Putamen (tissue), 1 donor: Measurements from ENCODE around the gene ERGIC2.
"Not testable (repeated sequence)": the region's sequence is repeated elsewhere in the genome, so short reads cannot be mapped to it uniquely, and the experiment has no call there.

Source experiments
- DNase-seq: peaks from one replicate; pipeline ENCODE4 v3.0.0-alpha.2; 2016; ENCODE audit warnings: low spot score

ERGIC2 gene

GRCh38 chr12:29380536-29381523 is at the start of gene ERGIC2:
ERGIC2 (minus strand) TSS chr12:29381172; CDS start chr12:29371633, 9,539 bp downstream.
- DNase-seq, result peak; percentile 95

- DNase-seq, result no peak
These were observed 49.7 kb upstream of the ERGIC2 start for GRCh38 chr12:29430716-29431044.

GRCh38 chr12:29429999-29430715 is 49.2 kb upstream of the ERGIC2 start:
- DNase-seq, result no peak

GRCh38 chr12:29428633-29429032 is 47.7 kb upstream of the ERGIC2 start:
- DNase-seq, result no peak

- no peak for DNase-seq
These were observed 47.0 kb upstream of the ERGIC2 start for GRCh38 chr12:29427964-29428363.

GRCh38 chr12:29426498-29426897 is 45.5 kb upstream of the ERGIC2 start:
- no peak for DNase-seq

- DNase-seq, result no peak
These were observed 44.8 kb upstream of the ERGIC2 start for GRCh38 chr12:29425722-29426121.

- no peak for DNase-seq
These were observed 35.8 kb upstream of the ERGIC2 start for GRCh38 chr12:29416748-29417147.

- DNase-seq, result no peak
These were observed 34.1 kb upstream of the ERGIC2 start for GRCh38 chr12:29415111-29415510.

GRCh38 chr12:29414368-29414767 is 33.4 kb upstream of the ERGIC2 start:
- DNase-seq, result no peak

- DNase-seq, result no peak
These were observed 24.6 kb upstream of the ERGIC2 start for GRCh38 chr12:29405561-29405960.

GRCh38 chr12:29403991-29404390 is 23.0 kb upstream of the ERGIC2 start:
- DNase-seq, result no peak

- DNase-seq, result no peak
These were observed 21.5 kb upstream of the ERGIC2 start for GRCh38 chr12:29402437-29402836.

GRCh38 chr12:29398495-29398894 is 17.5 kb upstream of the ERGIC2 start:
- DNase-seq, result no peak

GRCh38 chr12:29396774-29397173 is 15.8 kb upstream of the ERGIC2 start:
- DNase-seq, result no peak

GRCh38 chr12:29395356-29395755 is 14.4 kb upstream of the ERGIC2 start:
- no peak for DNase-seq

GRCh38 chr12:29390419-29390818 is 9.4 kb upstream of the ERGIC2 start:
- not testable (repeated sequence) for DNase-seq

- DNase-seq, result no peak
These were observed 8.4 kb upstream of the ERGIC2 start for GRCh38 chr12:29389295-29389919.

- not testable (repeated sequence) for DNase-seq
These were observed 5.2 kb upstream of the ERGIC2 start for GRCh38 chr12:29386084-29386680.

- DNase-seq, result not testable (repeated sequence)
These were observed 4.2 kb upstream of the ERGIC2 start for GRCh38 chr12:29385194-29385593.

- no peak for DNase-seq
These were observed 1.3 kb upstream of the ERGIC2 start for GRCh38 chr12:29382251-29382650.

GRCh38 chr12:29376118-29376517 is 4.9 kb downstream of the ERGIC2 start:
- DNase-seq, result no peak
